OCI-LY7 (cell line): ENCODE measurements around the gene OR5I1. TPM values are rescaled to one million over a fixed set of nuclear protein-coding genes. Genes with fewer than 3 reads are reported as not detected.

Experiments used
- Bru-seq: library from RNA; stranded (reverse); fragments of 400-500 nt; gene quantifications from one replicate; lab custom pipeline; 2021; lab: Mats Ljungman, UMichigan
- BruChase-seq, 2 experiments: library from RNA; stranded (reverse); fragments of 400-500 nt; gene quantifications; one replicate each; lab custom pipeline; 2021; lab: Mats Ljungman, UMichigan
- BruUV-seq: library from RNA; stranded (reverse); fragments of 400-500 nt; replicated peaks from 2 replicates; lab custom pipeline; 2021; lab: Mats Ljungman, UMichigan
- CTCF ChIA-PET: fragments of 300-600 bp; sonication (Branson Sonifier 250); formaldehyde crosslinking; loops from one replicate; lab custom pipeline; 2022; ENCODE audit warnings: antibody characterized with exemption; ENCODE audit not compliant: unreplicated experiment; lab: Charles Lee
- POLR2A ChIA-PET: fragments of 300-600 bp; sonication (Branson Sonifier 250); formaldehyde crosslinking; loops from one replicate; lab custom pipeline; 2022; ENCODE audit warnings: antibody characterized with exemption; lab: Charles Lee
- DNase-seq: peaks from one replicate; pipeline ENCODE4 v3.0.0-alpha.2; 2015; ENCODE audit warnings: low spot score
- H2AFZ ChIP-seq: fragments of 200-600 bp; sonication (generic), shearing (Covaris generic); 2 replicates; pipeline ENCODE4 v1.6.1; 2014; ENCODE audit warnings: mild to moderate bottlenecking, antibody characterized with exemption, low read length, moderate library complexity
- H3K27ac ChIP-seq: fragments of 200-600 bp; sonication (generic); 2 replicates; pipeline ENCODE4 v1.5.1; 2014; ENCODE audit warnings: mixed run types, low read depth, mild to moderate bottlenecking, moderate library complexity, low read length, inconsistent platforms; ENCODE audit not compliant: poor library complexity, severe bottlenecking
- H3K36me3 ChIP-seq: fragments of 200-600 bp; sonication (generic); 2 replicates; pipeline ENCODE4 v1.6.1; 2014; ENCODE audit warnings: mild to moderate bottlenecking, antibody characterized with exemption, low read length, moderate library complexity, mixed read lengths; ENCODE audit not compliant: insufficient read depth
- H3K4me1 ChIP-seq: fragments of 200-600 bp; sonication (generic); 2 replicates; pipeline ENCODE4 v1.5.1; 2014; ENCODE audit warnings: mild to moderate bottlenecking, low read length; ENCODE audit not compliant: insufficient read depth, poor library complexity, severe bottlenecking
- H3K4me2 ChIP-seq: fragments of 200-600 bp; sonication (generic); 2 replicates; pipeline ENCODE4 v1.6.1; 2014; ENCODE audit warnings: mild to moderate bottlenecking, low read length
- H3K4me3 ChIP-seq: fragments of 200-600 bp; sonication (generic); 2 replicates; pipeline ENCODE4 v1.5.1; 2014; ENCODE audit warnings: mild to moderate bottlenecking, low read depth, low read length; ENCODE audit not compliant: poor library complexity, severe bottlenecking
- H3K79me2 ChIP-seq: fragments of 200-600 bp; sonication (generic); 2 replicates; pipeline ENCODE4 v1.6.1; 2016; ENCODE audit warnings: low read depth, mild to moderate bottlenecking, low read length, moderate library complexity, mixed read lengths; ENCODE audit not compliant: insufficient read depth
- H3K9me2 ChIP-seq: fragments of 200-600 bp; sonication (generic); 2 replicates; pipeline ENCODE4 v1.6.1; 2016; ENCODE audit warnings: mild to moderate bottlenecking, low read length, mixed read lengths; ENCODE audit not compliant: insufficient read depth
- H3K9me3 ChIP-seq: fragments of 200-600 bp; sonication (generic); 2 replicates; pipeline ENCODE4 v1.6.1; 2014; ENCODE audit warnings: mild to moderate bottlenecking, mixed run types, low read length, mixed read lengths
- H4K20me1 ChIP-seq: fragments of 200-600 bp; sonication (generic); 2 replicates; pipeline ENCODE4 v1.6.1; 2014; ENCODE audit warnings: mild to moderate bottlenecking, antibody characterized with exemption, low read length, moderate library complexity, mixed read lengths; ENCODE audit not compliant: insufficient read depth
- EZH2phosphoT487 ChIP-seq: fragments of 200-600 bp; sonication (generic); IDR thresholded peaks from 2 replicates; pipeline ENCODE4 v1.6.1; 2018; ENCODE audit warnings: low read depth, borderline replicate concordance, mild to moderate bottlenecking, mixed run types, antibody characterized with exemption, low read length, moderate library complexity, mixed read lengths
- intact Hi-C: fragments of 100-400 bp; cut with micrococcal nuclease; formaldehyde crosslinking; loops from one replicate; pipeline ENCODE4 v1.10.0; 2022; ENCODE audit not compliant: unreplicated experiment
- long read RNA-seq: library from polyadenylated mRNA; stranded (forward); transcript quantifications from one replicate; pipeline ENCODE4 v2.0.0, GENCODE V29; 2022
- total RNA-seq, 2 experiments: library from RNA; depleted of rRNA in 1 of 2; stranded (reverse); fragments of >200 nt in 1 of 2; shearing (Covaris generic) in 1 of 2; gene quantifications; 2 replicates each; pipeline ENCODE4 v1.2.3, GENCODE V29; 2014 to 2022
- TF ChIP-seq, protein P1 (sequence below): fragments of 200-600 bp; sonication (generic); conservative IDR thresholded peaks from 2 replicates; pipeline ENCODE4 v1.5.1; 2014; ENCODE audit warnings: mild to moderate bottlenecking, antibody characterized with exemption, low read length, moderate library complexity, mixed read lengths

The OR5I1 gene
- total RNA-seq (2014; rRNA removed; shearing (Covaris generic)) (not detected in 2 replicates), total RNA-seq (2022) (not detected in 2 replicates), Bru-seq, nascent RNA (not detected), BruChase-seq, experiment 1, labeled RNA remaining after a 6-hour chase (not detected), BruChase-seq, experiment 2, labeled RNA remaining after a 2-hour chase (not detected)
- long read RNA-seq: 0 reads

DNA sequence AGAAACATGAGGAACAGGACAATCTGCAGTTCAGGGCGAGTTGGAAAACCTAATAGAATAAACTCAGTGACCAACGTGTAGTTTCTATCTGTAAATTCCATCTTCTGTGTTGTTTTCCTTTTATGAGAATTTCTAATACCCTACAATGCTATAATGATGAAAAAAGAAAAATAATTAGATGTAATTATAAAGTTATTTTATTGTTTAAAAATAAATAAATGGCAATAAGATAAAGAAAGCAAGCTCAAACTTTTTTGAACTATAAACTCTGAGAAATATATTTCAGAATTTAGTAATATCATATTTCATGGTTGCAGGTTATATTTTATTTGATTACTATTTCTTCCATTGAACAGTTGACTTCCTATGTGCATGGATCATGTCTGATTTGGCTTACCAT, at the start of gene OR5I1:
OR5I1 (minus strand) TSS at position 101 of the 400 bp plus-strand sequence; CDS start at position 101, 0 bp downstream.
- POLR2A ChIA-PET: no interaction called here
- intact Hi-C loops: no loop called here
- Histone ChIP-seq H4K20me1 (no peaks in the 10 kb centered on the region), H2AFZ (no peak within 1 kb of the TSS), H3K4me2 (no peak within 1 kb of the TSS), H3K27ac (no peak within 1 kb of the TSS), H3K4me1 (no peaks in the 10 kb centered on the region), H3K9me3 (no peaks in the 10 kb centered on the region), H3K36me3 (no peaks in the 10 kb centered on the region), H3K79me2 (no peaks in the 10 kb centered on the region), H3K9me2 (no peaks in the 10 kb centered on the region), H3K4me3 (no peak within 1 kb of the TSS)
- BruUV-seq: no TSS peak
- no peak for TF ChIP-seq EZH2phosphoT487
- CTCF ChIA-PET: no interaction called here
- no peak for DNase-seq

DNA sequence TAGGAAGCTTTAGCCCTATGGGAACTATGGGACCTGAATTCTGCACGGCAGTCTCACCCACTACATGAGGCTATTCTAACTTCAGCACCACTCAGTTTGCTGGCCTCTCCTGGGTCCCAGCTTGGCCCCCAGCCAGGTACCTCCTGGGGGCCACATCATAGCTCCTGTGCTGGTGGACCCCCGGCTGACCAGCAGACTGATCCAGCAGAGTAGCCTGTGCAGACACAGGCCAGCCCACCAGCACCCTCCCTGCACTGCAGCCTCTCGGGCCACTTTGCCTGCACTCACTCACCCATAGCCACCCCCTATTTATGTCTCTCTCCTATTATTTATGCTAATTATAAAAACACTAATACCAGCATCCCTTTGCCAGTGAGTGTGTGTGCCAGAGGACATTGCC, 34.7 kb upstream of the OR5I1 start:
- ChIA-PET CTCF (no interaction called here), POLR2A (no interaction called here)
- Histone ChIP-seq H3K36me3 (no peaks in the 10 kb centered on the region), H3K79me2 (no peaks in the 10 kb centered on the region), H2AFZ (no peak overlapping the region), H3K4me2 (no peak overlapping the region), H4K20me1 (no peaks in the 10 kb centered on the region), H3K9me2 (no peaks in the 10 kb centered on the region), H3K4me3 (no peak overlapping the region), H3K4me1 (no peaks in the 10 kb centered on the region), H3K9me3 (no peaks in the 10 kb centered on the region), H3K27ac (no peak overlapping the region)
- TF ChIP-seq EZH2phosphoT487: no peak
- TF ChIP-seq, protein P1, sequence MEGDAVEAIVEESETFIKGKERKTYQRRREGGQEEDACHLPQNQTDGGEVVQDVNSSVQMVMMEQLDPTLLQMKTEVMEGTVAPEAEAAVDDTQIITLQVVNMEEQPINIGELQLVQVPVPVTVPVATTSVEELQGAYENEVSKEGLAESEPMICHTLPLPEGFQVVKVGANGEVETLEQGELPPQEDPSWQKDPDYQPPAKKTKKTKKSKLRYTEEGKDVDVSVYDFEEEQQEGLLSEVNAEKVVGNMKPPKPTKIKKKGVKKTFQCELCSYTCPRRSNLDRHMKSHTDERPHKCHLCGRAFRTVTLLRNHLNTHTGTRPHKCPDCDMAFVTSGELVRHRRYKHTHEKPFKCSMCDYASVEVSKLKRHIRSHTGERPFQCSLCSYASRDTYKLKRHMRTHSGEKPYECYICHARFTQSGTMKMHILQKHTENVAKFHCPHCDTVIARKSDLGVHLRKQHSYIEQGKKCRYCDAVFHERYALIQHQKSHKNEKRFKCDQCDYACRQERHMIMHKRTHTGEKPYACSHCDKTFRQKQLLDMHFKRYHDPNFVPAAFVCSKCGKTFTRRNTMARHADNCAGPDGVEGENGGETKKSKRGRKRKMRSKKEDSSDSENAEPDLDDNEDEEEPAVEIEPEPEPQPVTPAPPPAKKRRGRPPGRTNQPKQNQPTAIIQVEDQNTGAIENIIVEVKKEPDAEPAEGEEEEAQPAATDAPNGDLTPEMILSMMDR: no peak
- no peak for DNase-seq
- BruUV-seq: no TSS peak
- intact Hi-C loops: no loop called here

DNA sequence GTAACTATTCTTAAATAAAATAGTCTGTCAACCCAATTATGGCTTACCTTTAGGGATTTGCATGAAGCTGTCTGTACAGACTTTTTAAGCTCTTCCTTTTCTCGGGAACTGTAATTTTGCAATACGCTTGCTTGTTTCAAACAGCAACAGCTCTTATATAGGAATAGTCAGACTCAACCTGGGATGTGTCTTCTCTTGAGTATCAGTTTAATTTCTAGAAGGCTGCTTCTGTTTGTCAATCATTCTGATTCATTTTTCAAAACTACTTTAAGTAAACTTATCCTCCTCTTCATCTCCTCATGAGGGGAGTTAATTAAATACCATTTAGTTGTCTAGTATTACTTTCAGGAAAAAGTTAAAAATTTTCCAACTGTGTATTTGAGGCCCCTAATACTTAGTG, 33.6 kb upstream of the OR5I1 start, which contains the start of gene OR10AG1:
OR10AG1 (minus strand) TSS at position 101 of the 400 bp plus-strand sequence; CDS start at position 63, 38 bp downstream.
- H3K9me3 ChIP-seq: no peaks in the 10 kb centered on the region
- intact Hi-C loops: no loop called here
- no TSS peak for BruUV-seq
- no peak within 1 kb of the TSS for H2AFZ ChIP-seq
- ChIA-PET POLR2A (no interaction called here), CTCF (no interaction called here)
- TF ChIP-seq, protein P1: no peak
- TF ChIP-seq EZH2phosphoT487: no peak
- no peaks in the 10 kb centered on the region for H3K36me3 ChIP-seq
- DNase-seq: no peak
- no peaks in the 10 kb centered on the region for H4K20me1 ChIP-seq
- no peaks in the 10 kb centered on the region for H3K9me2 ChIP-seq
- H3K4me1 ChIP-seq: no peaks in the 10 kb centered on the region
- no peak within 1 kb of the TSS for H3K27ac ChIP-seq
- H3K4me3 ChIP-seq: no peak within 1 kb of the TSS
- H3K79me2 ChIP-seq: no peaks in the 10 kb centered on the region
- no peak within 1 kb of the TSS for H3K4me2 ChIP-seq
